ENCODE data around the gene HTT.

DNA sequence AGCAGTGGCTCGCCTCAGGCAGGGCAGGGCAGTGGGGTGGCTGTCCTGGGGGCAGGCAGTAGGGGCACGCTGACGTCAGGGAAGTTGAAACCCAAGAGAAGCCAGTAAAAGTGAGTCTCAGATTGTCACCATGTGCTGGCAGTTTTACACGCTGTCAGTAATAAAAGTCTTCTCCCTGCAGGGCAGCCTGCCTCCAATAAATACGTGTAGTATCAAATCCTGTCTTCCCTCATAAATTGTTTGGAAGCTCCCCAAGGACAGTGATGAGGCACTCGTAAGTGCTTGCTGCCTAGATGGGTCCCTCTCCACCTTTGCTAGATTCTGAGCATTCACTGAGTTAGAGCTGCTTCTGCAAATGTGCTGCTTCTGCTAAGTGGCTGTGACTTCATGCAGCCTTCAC lies 113.6 kb downstream of the HTT start:
- TF ChIP-seq POLR2AphosphoS5 (IDR thresholded peaks at IDR 0.05) = no peak
- TF ChIP-seq, protein P1, sequence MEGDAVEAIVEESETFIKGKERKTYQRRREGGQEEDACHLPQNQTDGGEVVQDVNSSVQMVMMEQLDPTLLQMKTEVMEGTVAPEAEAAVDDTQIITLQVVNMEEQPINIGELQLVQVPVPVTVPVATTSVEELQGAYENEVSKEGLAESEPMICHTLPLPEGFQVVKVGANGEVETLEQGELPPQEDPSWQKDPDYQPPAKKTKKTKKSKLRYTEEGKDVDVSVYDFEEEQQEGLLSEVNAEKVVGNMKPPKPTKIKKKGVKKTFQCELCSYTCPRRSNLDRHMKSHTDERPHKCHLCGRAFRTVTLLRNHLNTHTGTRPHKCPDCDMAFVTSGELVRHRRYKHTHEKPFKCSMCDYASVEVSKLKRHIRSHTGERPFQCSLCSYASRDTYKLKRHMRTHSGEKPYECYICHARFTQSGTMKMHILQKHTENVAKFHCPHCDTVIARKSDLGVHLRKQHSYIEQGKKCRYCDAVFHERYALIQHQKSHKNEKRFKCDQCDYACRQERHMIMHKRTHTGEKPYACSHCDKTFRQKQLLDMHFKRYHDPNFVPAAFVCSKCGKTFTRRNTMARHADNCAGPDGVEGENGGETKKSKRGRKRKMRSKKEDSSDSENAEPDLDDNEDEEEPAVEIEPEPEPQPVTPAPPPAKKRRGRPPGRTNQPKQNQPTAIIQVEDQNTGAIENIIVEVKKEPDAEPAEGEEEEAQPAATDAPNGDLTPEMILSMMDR (IDR thresholded peaks at IDR 0.05) = no peak

All from upper lobe of left lung (tissue), 4 donors.